ENCODE measurements around the gene SLC24A3. TPM values are rescaled to one million over a fixed set of nuclear protein-coding genes. Genes with fewer than 3 reads are reported as not detected.

Gene SLC24A3
- total RNA-seq, 1 donor from 2014 or later, result 0.11 TPM

DNA sequence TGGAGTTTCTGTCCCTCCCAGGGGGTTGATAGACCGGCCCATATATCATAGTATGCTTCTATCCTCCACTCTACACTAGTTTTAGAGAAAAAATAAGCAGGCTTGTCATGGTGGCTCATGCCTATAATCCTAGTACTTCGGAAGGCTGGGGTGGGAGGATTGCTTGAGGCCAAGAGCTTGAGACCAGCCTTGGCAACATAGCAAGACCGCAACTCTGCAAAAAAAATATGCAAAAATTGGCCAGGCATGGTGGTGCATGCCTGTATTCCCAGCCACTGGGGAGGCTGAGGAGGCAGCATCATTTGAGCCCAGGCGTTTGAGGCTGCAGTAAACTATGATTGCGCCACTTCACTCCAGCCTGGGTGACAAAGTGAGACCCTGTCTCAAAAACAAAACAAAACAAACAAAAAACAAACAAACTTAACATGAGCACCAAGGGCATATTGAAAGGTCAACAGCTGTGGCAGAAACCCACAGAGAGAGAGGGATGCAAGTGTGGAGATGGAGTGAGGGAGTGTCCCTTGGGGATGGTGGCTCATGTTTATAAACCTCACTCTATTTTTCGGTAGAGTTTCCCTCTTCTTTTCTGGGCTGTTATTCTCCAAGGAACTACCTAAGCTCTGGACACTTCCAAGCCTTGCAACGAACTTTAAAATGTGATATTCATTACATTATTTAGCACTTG lies 24.1 kb downstream of the SLC24A3 start:
- Mint-ChIP-seq H3K27me3 (ENCODE audit: unreplicated experiment) (no peaks in the 10 kb centered on the region), H3K36me3 (ENCODE audit: unreplicated experiment) (no peaks in the 10 kb centered on the region), H3K4me1 (ENCODE audit: unreplicated experiment) (no peaks in the 10 kb centered on the region), H3K9me3 (ENCODE audit: unreplicated experiment) (no peaks in the 10 kb centered on the region), H3K4me3 (ENCODE audit: unreplicated experiment) (no peak overlapping the region), H3K27ac (ENCODE audit: unreplicated experiment) (no peak overlapping the region)
- TF ChIP-seq, protein P1, sequence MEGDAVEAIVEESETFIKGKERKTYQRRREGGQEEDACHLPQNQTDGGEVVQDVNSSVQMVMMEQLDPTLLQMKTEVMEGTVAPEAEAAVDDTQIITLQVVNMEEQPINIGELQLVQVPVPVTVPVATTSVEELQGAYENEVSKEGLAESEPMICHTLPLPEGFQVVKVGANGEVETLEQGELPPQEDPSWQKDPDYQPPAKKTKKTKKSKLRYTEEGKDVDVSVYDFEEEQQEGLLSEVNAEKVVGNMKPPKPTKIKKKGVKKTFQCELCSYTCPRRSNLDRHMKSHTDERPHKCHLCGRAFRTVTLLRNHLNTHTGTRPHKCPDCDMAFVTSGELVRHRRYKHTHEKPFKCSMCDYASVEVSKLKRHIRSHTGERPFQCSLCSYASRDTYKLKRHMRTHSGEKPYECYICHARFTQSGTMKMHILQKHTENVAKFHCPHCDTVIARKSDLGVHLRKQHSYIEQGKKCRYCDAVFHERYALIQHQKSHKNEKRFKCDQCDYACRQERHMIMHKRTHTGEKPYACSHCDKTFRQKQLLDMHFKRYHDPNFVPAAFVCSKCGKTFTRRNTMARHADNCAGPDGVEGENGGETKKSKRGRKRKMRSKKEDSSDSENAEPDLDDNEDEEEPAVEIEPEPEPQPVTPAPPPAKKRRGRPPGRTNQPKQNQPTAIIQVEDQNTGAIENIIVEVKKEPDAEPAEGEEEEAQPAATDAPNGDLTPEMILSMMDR (IDR thresholded peaks at IDR 0.05), result no peak
- no peak for DNase-seq (ENCODE audit: extremely low spot score, unreplicated experiment)

DNA sequence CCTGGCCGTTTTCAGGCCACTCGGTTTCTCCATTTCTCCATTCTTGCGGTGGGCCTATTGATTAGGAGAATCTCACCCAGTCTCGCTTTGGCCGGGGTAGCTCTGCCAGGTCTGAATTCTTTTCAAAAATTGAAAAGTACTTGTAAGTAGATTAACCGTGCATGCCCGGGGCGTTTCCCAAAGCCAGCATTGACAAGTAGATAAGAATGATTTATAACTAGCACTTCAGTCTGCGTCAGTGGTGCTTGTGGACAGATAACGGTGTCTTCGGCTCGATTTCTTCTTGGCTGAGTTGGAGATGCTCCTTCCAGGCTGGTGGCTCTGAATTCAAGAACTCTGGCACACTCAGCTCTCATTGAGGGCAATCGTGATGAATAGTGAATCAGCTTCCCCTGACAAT lies 29.0 kb downstream of the SLC24A3 start:
- no peak overlapping the region for H3K4me3 Mint-ChIP-seq (ENCODE audit: unreplicated experiment)
- H3K27ac Mint-ChIP-seq (ENCODE audit: unreplicated experiment), result no peak overlapping the region
- no peaks in the 10 kb centered on the region for H3K36me3 Mint-ChIP-seq (ENCODE audit: unreplicated experiment)
- DNase-seq (ENCODE audit: extremely low spot score, unreplicated experiment), result no peak
- no peaks in the 10 kb centered on the region for H3K27me3 Mint-ChIP-seq (ENCODE audit: unreplicated experiment)
- TF ChIP-seq, protein P1 (IDR thresholded peaks at IDR 0.05), result no peak
- H3K9me3 Mint-ChIP-seq (ENCODE audit: unreplicated experiment), result no peaks in the 10 kb centered on the region
- no peaks in the 10 kb centered on the region for H3K4me1 Mint-ChIP-seq (ENCODE audit: unreplicated experiment)

DNA sequence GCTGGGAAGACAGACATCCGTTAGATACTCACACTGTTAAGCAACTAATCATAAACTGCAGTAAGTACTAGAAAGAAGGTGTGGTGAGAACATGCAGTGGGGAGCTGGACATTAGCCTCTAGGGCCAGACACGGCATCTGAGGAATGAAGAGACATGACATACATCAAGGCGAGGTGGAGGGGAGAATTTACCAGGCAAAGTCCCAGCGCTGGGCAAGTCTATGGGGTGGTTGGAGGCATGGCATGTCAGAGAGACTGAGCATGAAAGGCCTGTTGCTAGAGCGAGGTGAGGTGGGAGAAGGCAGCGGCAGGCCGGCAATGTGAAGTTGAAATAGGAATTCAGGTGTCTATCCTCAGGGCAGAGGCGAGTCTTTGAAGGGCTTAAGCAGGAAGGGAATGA lies 31.8 kb downstream of the SLC24A3 start:
- Mint-ChIP-seq H3K9me3 (ENCODE audit: unreplicated experiment) (no peaks in the 10 kb centered on the region), H3K4me1 (ENCODE audit: unreplicated experiment) (no peaks in the 10 kb centered on the region), H3K27ac (ENCODE audit: unreplicated experiment) (no peak overlapping the region), H3K27me3 (ENCODE audit: unreplicated experiment) (no peaks in the 10 kb centered on the region), H3K36me3 (ENCODE audit: unreplicated experiment) (no peaks in the 10 kb centered on the region), H3K4me3 (ENCODE audit: unreplicated experiment) (no peak overlapping the region)
- TF ChIP-seq, protein P1 (IDR thresholded peaks at IDR 0.05), result no peak
- no peak for DNase-seq (ENCODE audit: extremely low spot score, unreplicated experiment)

DNA sequence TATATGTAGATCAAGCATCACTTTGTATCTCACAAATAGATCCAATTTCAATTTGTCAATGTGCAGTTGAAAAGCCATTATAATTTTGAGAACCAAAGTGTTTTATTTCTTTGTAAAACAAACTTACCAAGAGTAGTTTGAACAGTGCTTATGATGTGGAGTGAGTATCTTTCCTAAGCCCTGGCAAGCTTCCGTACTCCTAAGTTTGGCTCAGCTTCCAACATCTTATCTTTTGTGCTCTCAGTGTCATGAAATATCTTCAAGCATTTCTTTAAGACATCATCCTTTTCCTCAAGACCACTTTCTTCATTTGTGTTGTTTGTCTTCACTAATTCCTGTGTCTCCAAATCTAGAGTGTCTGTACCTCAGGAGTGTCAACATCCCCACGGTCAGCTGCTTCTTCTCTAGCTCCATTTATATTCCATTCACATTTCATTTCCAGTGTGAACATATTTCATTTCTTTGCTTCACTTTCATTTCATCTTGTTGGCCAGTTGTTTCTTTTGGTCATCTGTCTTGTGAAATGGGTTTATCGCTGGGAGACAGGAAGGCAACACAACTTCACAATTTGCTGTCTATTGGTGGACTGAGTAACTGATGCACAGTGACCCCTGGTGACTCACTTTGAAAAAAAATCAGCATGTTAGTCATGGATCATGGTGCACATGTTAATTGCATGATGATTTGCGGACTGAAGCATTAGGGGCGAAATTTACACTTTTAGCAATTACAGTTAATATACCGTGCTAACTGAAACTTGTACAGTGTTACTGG lies 36.9 kb downstream of the SLC24A3 start:
- no peak for DNase-seq (ENCODE audit: extremely low spot score, unreplicated experiment)
- Mint-ChIP-seq H3K27ac (ENCODE audit: unreplicated experiment) (no peak overlapping the region), H3K4me1 (ENCODE audit: unreplicated experiment) (no peaks in the 10 kb centered on the region), H3K36me3 (ENCODE audit: unreplicated experiment) (no peaks in the 10 kb centered on the region), H3K9me3 (ENCODE audit: unreplicated experiment) (peaks cover 4% of the 10 kb centered on the region), H3K27me3 (ENCODE audit: unreplicated experiment) (no peaks in the 10 kb centered on the region), H3K4me3 (ENCODE audit: unreplicated experiment) (no peak overlapping the region)
- TF ChIP-seq, protein P1 (IDR thresholded peaks at IDR 0.05), result no peak

DNA sequence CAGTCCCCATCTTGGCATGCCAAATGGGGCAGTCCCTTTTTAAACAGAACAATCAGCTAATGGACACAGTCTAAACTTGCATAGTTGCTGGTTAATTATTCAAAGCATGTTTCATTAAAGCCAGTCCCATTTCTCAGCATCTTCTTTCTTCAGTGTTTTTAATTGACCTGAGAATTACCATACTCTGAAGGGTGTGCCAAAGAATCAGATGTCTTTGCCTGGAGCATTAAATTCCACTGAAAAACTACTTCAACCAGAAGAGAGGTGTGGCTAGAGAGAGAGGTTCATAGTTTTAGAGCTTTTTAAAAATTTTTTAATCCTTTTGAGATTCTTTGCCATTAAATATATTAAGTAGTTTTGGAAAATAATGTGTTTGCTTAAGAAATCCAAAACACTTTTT lies 37.9 kb downstream of the SLC24A3 start:
- Mint-ChIP-seq H3K4me1 (ENCODE audit: unreplicated experiment) (no peaks in the 10 kb centered on the region), H3K27me3 (ENCODE audit: unreplicated experiment) (no peaks in the 10 kb centered on the region), H3K4me3 (ENCODE audit: unreplicated experiment) (no peak overlapping the region), H3K36me3 (ENCODE audit: unreplicated experiment) (no peaks in the 10 kb centered on the region), H3K9me3 (ENCODE audit: unreplicated experiment) (peaks cover 7% of the 10 kb centered on the region), H3K27ac (ENCODE audit: unreplicated experiment) (no peak overlapping the region)
- DNase-seq (ENCODE audit: extremely low spot score, unreplicated experiment), result no peak
- TF ChIP-seq, protein P1 (IDR thresholded peaks at IDR 0.05), result no peak
